Gastrocnemius medialis (tissue), 4 donors: ENCODE data around the gene C19orf73.

Experiments used
- POLR2A ChIP-seq, 2 donors: fragments of 450-650 bp; IDR thresholded peaks; one replicate each; pipeline ENCODE4 v1.6.1; 2017; ENCODE audit warnings: antibody characterized with exemption in 2 of 2, mild to moderate bottlenecking in 2 of 2, moderate library complexity in 2 of 2
- TF ChIP-seq, protein P1 (sequence below), 5 experiments: fragments of 450-650 bp in 3 of 5; fragments of 200-600 bp in 2 of 5; sonication (generic) in 2 of 5; IDR thresholded peaks in 4 of 5; conservative IDR thresholded peaks in 1 of 5; 1 replicate in 4 of 5; 2 replicates in 1 of 5; pipeline ENCODE4 v1.5.1; 2016 to 2019; ENCODE audit warnings: antibody characterized with exemption in 5 of 5, mild to moderate bottlenecking in 3 of 5, moderate library complexity in 3 of 5

- TF ChIP-seq, protein P1, sequence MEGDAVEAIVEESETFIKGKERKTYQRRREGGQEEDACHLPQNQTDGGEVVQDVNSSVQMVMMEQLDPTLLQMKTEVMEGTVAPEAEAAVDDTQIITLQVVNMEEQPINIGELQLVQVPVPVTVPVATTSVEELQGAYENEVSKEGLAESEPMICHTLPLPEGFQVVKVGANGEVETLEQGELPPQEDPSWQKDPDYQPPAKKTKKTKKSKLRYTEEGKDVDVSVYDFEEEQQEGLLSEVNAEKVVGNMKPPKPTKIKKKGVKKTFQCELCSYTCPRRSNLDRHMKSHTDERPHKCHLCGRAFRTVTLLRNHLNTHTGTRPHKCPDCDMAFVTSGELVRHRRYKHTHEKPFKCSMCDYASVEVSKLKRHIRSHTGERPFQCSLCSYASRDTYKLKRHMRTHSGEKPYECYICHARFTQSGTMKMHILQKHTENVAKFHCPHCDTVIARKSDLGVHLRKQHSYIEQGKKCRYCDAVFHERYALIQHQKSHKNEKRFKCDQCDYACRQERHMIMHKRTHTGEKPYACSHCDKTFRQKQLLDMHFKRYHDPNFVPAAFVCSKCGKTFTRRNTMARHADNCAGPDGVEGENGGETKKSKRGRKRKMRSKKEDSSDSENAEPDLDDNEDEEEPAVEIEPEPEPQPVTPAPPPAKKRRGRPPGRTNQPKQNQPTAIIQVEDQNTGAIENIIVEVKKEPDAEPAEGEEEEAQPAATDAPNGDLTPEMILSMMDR (IDR thresholded peaks at IDR 0.05 in 4 of 5, conservative IDR thresholded peaks at IDR 0.05 in 1 of 5), result no peak
- no peak for TF ChIP-seq POLR2A (IDR thresholded peaks at IDR 0.05)
Measured at GRCh38 chr19:49117677-49118564, 1.0 kb downstream of the C19orf73 start.
